Gastroesophageal sphincter (tissue), 4 donors: ENCODE data around the gene DNAJB6. TPM values are rescaled to one million over a fixed set of nuclear protein-coding genes. Genes with fewer than 3 reads are reported as not detected.

Experiments
- ATAC-seq: fragments of 150-250 bp; one replicate; pipeline ENCODE4 v1.9.1; 2016; ENCODE audit warnings: mild to moderate bottlenecking, moderate library complexity
- H3K27ac ChIP-seq, 4 donors: fragments of 200-600 bp; sonication (generic) in 3 of 4; 1 replicate in 3 of 4; 2 replicates in 1 of 4; pipeline ENCODE4 v1.5.1; 2016 to 2019
- H3K27me3 ChIP-seq: fragments of 200-600 bp; sonication (generic); one replicate; pipeline ENCODE4 v1.5.1; 2019
- H3K36me3 ChIP-seq, 2 donors: fragments of 200-600 bp; sonication (generic); one replicate each; pipeline ENCODE4 v1.5.1; 2019; ENCODE audit warnings: control low read depth in 1 of 2
- H3K4me1 ChIP-seq, 3 donors: fragments of 200-600 bp; sonication (generic); 1 replicate in 2 of 3; 2 replicates in 1 of 3; pipeline ENCODE4 v1.5.1; 2016 to 2019; ENCODE audit warnings: control low read depth in 2 of 3
- H3K4me3 ChIP-seq, 2 donors: fragments of 200-600 bp; sonication (generic); one replicate each; pipeline ENCODE4 v1.5.1; 2019; ENCODE audit warnings: mild to moderate bottlenecking in 1 of 2, moderate library complexity in 1 of 2
- H3K9me3 ChIP-seq, 3 donors: fragments of 200-600 bp; sonication (generic); one replicate each; pipeline ENCODE4 v1.5.1; 2017 to 2019; ENCODE audit warnings: control low read depth in 2 of 3
- CTCF ChIP-seq, 4 experiments: fragments of 200-600 bp in 2 of 4; fragments of 450-650 bp in 2 of 4; sonication (generic) in 1 of 4; IDR thresholded peaks; one replicate each; pipeline ENCODE4 v1.5.1; 2017 to 2019; ENCODE audit warnings: antibody characterized with exemption in 4 of 4, mild to moderate bottlenecking in 2 of 4, moderate library complexity in 2 of 4
- EP300 ChIP-seq: sonication (generic); formaldehyde crosslinking; IDR thresholded peaks from one replicate; pipeline ENCODE4 v1.6.1; 2017; ENCODE audit warnings: antibody characterized with exemption, mild to moderate bottlenecking
- POLR2A ChIP-seq, 2 donors: fragments of 450-650 bp; IDR thresholded peaks; one replicate each; pipeline ENCODE4 v1.6.1; 2017; ENCODE audit warnings: antibody characterized with exemption in 2 of 2, mild to moderate bottlenecking in 2 of 2, moderate library complexity in 1 of 2
- POLR2AphosphoS5 ChIP-seq: sonication (generic); formaldehyde crosslinking; IDR thresholded peaks from one replicate; pipeline ENCODE4 v1.6.1; 2017; ENCODE audit warnings: antibody characterized with exemption
- WGBS, 2 donors: methylation state at CpG; one replicate each; pipeline ENCODE4 v1.1.5; 2018; ENCODE audit warnings: low coverage in 1 of 2; 5-methylcytosine and 5-hydroxymethylcytosine counted together
- total RNA-seq, 4 donors: library from RNA; depleted of rRNA; stranded (reverse); fragments of >200 nt; gene quantifications; one replicate each; pipeline ENCODE4 v1.1.0, GENCODE V29; 2016

Gene DNAJB6
- total RNA-seq, 4 donors from 2014 or later: 117 to 195 (median 148) TPM

DNA sequence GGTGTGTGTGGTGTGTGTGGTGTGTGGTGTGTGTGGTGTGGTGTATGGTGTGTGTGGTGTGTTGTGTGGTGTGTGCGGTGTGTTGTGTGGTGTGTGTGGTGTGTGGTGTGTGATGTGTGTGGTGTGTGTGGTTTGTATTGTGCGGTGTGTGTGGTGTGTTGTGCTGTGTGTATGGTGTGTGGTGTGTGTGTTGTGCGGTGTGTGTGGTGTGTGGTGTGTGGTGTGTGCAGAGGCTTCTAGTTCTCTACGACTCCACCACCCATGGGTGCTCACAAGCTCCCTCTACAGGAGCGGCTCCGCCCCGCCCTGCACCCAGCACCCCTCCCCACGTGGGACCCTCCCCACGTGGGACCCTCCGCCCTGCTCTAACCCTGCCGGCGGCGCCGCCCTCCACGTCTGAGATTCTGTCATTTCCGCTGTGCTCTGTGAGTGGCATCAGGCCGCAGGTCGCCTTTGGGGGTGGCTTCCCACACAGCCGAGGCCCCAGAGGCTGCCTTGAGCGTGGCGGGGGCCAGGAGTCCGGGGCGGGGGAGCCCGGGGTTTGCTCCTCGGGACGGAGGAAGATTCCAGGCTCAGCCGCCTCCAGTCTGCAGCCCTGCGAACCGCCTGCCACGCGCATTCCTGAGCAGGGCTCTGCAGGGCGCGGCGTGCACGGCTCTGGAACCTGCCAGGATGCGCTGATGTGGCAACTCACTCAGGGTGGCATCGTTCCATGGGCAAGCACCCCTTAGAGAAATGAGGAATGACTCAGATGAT is 37.0 kb upstream of the DNAJB6 start:
- WGBS, 2 donors: 92 to 100% methylated on average over 1 to 2 of the region's 37 CpGs
- H3K4me1 ChIP-seq: no peaks in the 10 kb centered on the region
- peaks cover 19% of the 10 kb centered on the region for H3K27me3 ChIP-seq
- no peak for ATAC-seq
- no peaks in the 10 kb centered on the region for H3K9me3 ChIP-seq
- H3K4me3 ChIP-seq: no peak overlapping the region
- H3K36me3 ChIP-seq: no peaks in the 10 kb centered on the region
- TF ChIP-seq CTCF (IDR thresholded peaks at IDR 0.05): no peak
- no peak overlapping the region for H3K27ac ChIP-seq

- WGBS, 2 donors: 67 to 70% methylated on average over 2 of the region's 29 CpGs
- Histone ChIP-seq H3K27ac (no peak overlapping the region), H3K36me3 (no peaks in the 10 kb centered on the region)
Measured at GRCh38 chr7:157300369-157300825, 36.4 kb upstream of the DNAJB6 start.

DNA sequence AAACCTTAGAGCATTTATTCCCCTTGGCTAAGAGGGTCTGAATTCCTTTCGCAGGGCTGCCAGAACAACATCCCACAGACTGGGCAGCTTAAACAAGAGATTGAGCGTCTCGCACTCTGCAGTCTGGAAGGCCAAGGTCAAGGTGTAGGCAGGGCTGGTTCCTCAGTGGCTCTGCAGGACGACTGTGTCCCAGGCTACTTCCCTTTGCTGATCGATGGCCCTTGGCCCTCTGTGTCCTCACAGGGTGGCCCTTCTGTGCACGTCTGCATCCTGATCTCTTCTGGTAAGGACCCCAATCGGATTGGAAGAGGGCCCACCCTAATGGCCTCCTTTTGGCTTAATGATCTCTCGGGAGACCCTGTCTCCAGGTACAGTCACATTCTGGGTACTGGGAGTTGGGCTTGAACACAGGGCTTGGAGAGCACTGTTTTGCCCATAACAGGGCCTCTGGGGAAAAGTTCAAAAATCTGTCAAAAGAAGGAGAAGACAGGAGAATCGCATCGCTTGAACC is 35.1 kb upstream of the DNAJB6 start:
- 71 to 82% methylated on average over 2 to 3 of the region's 10 CpGs for WGBS, 2 donors
- Histone ChIP-seq H3K27me3 (peaks cover 12% of the 10 kb centered on the region), H3K9me3 (no peaks in the 10 kb centered on the region), H3K4me1 (no peaks in the 10 kb centered on the region), H3K4me3 (no peak overlapping the region), H3K36me3 (no peaks in the 10 kb centered on the region), H3K27ac (no peak overlapping the region)
- TF ChIP-seq POLR2A (IDR thresholded peaks at IDR 0.05): no peak
- TF ChIP-seq CTCF (IDR thresholded peaks at IDR 0.05): no peak
- no peak for TF ChIP-seq POLR2AphosphoS5
- no peak for TF ChIP-seq EP300
- ATAC-seq: no peak

More at GRCh38 chr7:157300369-157300825, 36.4 kb upstream of the DNAJB6 start:
- no peak for ATAC-seq
- Histone ChIP-seq H3K4me1 (no peaks in the 10 kb centered on the region), H3K9me3 (no peaks in the 10 kb centered on the region), H3K27me3 (peaks cover 13% of the 10 kb centered on the region), H3K4me3 (no peak overlapping the region)
- no peak for TF ChIP-seq CTCF (IDR thresholded peaks at IDR 0.05)
- no peak for TF ChIP-seq EP300
- no peak for TF ChIP-seq POLR2AphosphoS5
- no peak for TF ChIP-seq POLR2A (IDR thresholded peaks at IDR 0.05)

GRCh38 chr7:157306846-157307838 is 29.7 kb upstream of the DNAJB6 start:
- TF ChIP-seq POLR2A (IDR thresholded peaks at IDR 0.05) (no peak), POLR2AphosphoS5 (no peak), CTCF (IDR thresholded peaks at IDR 0.05) (no peak), EP300 (no peak)
- ATAC-seq: no peak
- Histone ChIP-seq H3K4me1 (peaks cover 0 to 5% (median 0%) of the 10 kb centered on the region in 3 donors), H3K27me3 (no peaks in the 10 kb centered on the region), H3K4me3 (no peak overlapping the region), H3K36me3 (no peaks in the 10 kb centered on the region), H3K9me3 (no peaks in the 10 kb centered on the region), H3K27ac (no peak overlapping the region)
- 78 to 79% methylated on average over 10 to 16 of the region's 27 CpGs for WGBS, 2 donors
